ENCODE results near the gene MTO1. TPM values are rescaled to one million over a fixed set of nuclear protein-coding genes. Genes with fewer than 3 reads are reported as not detected.

MTO1 gene
- total RNA-seq, 1 experiment from 2014 or later, result 32.4 TPM

DNA sequence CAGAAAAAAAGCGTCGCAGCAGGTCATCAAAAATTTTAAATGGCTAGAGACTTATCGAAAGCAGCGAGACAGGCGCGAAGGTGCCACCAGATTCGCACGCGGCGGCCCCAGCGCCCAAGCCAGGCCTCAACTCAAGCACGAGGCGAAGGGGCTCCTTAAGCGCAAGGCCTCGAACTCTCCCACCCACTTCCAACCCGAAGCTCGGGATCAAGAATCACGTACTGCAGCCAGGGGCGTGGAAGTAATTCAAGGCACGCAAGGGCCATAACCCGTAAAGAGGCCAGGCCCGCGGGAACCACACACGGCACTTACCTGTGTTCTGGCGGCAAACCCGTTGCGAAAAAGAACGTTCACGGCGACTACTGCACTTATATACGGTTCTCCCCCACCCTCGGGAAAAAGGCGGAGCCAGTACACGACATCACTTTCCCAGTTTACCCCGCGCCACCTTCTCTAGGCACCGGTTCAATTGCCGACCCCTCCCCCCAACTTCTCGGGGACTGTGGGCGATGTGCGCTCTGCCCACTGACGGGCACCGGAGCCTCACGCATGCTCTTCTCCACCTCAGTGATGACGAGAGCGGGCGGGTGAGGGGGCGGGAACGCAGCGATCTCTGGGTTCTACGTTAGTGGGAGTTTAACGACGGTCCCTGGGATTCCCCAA is 59.3 kb downstream of the MTO1 start, which contains the start of gene EEF1A1 (continued):
- peak; percentile 95; the same call in 1 of the 2 replicates for TF ChIP-seq AFF4 (CRISPR knock-in tag; IDR thresholded peaks at IDR 0.05; ENCODE audit: borderline replicate concordance)
- peak; percentile 84 for TF ChIP-seq CREM (CRISPR knock-in tag; IDR thresholded peaks at IDR 0.05)
- 0 out of 2 replicates have a peak, but pooled peaks have one; percentile 11 for TF ChIP-seq NR2C2 (CRISPR knock-in tag; IDR thresholded peaks at IDR 0.05)
- no peak for TF ChIP-seq ATF2 (CRISPR knock-in tag; IDR thresholded peaks at IDR 0.05; ENCODE audit: borderline replicate concordance, low read depth)
- TF ChIP-seq GRHL2 (CRISPR knock-in tag; IDR thresholded peaks at IDR 0.05; ENCODE audit: insufficient replicate concordance, severe bottlenecking), result no peak
- TF ChIP-seq MXD4 (CRISPR knock-in tag; IDR thresholded peaks at IDR 0.05; ENCODE audit: borderline replicate concordance), result no peak
- TF ChIP-seq, protein P1, sequence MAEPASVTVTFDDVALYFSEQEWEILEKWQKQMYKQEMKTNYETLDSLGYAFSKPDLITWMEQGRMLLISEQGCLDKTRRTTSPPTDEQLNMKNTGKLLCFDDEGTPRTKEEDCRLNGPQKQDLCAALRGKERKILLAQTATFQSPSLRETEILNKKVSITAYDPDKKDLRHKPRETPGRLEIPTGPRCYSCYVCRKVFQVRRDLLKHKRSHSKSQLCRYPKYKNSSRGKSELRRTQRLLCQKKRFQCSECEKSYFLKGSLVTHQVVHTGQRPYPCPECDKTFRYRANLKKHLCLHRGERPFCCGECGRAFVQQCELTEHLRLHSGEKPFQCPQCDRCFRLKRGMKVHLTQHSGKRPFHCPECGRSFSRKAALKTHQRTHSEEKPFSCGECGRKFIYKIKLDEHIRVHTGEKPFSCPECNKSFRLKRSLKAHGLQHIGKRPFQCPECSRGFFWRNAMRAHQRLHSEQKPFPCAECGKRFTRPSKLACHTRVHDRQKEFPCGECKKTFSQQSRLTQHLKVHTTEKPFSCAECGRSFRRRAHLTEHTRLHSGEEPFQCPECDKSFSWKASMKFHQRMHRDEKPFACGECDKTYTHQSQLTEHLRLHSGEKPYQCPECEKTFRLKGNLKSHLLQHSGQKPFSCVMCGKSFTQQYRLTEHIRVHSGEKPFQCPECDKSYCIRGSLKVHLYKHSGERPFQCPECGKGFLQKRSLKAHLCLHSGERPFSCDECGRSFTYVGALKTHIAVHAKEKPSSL (CRISPR knock-in tag; conservative IDR thresholded peaks at IDR 0.05), result peak; percentile 55; the same call in 1 of the 2 replicates
- peak; percentile 87 for TF ChIP-seq TEAD4 (CRISPR knock-in tag; IDR thresholded peaks at IDR 0.05)
- peak; percentile 38; the same call in 1 of the 2 replicates for TF ChIP-seq ZNF263 (CRISPR knock-in tag; IDR thresholded peaks at IDR 0.05; ENCODE audit: low read depth)
- TF ChIP-seq NFYB (CRISPR knock-in tag; conservative IDR thresholded peaks at IDR 0.05; ENCODE audit: low read depth), result no peak
- TF ChIP-seq ELF4 (CRISPR knock-in tag; IDR thresholded peaks at IDR 0.05; ENCODE audit: low read depth), result no peak
- TF ChIP-seq, protein P2, sequence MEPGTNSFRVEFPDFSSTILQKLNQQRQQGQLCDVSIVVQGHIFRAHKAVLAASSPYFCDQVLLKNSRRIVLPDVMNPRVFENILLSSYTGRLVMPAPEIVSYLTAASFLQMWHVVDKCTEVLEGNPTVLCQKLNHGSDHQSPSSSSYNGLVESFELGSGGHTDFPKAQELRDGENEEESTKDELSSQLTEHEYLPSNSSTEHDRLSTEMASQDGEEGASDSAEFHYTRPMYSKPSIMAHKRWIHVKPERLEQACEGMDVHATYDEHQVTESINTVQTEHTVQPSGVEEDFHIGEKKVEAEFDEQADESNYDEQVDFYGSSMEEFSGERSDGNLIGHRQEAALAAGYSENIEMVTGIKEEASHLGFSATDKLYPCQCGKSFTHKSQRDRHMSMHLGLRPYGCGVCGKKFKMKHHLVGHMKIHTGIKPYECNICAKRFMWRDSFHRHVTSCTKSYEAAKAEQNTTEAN (CRISPR knock-in tag; IDR thresholded peaks at IDR 0.05), result no peak; the same call in 1 of the 2 replicates
- no peak for TF ChIP-seq ZNF232 (CRISPR knock-in tag; IDR thresholded peaks at IDR 0.05)
- TF ChIP-seq KAT7 (CRISPR knock-in tag; IDR thresholded peaks at IDR 0.05; ENCODE audit: borderline replicate concordance), result no peak; the same call in 1 of the 2 replicates
- TF ChIP-seq FOXJ3 (CRISPR knock-in tag; IDR thresholded peaks at IDR 0.05; ENCODE audit: borderline replicate concordance), result 0 out of 2 replicates have a peak, but pooled peaks have one; percentile 64
- TF ChIP-seq CDX4 (CRISPR knock-in tag; IDR thresholded peaks at IDR 0.05; ENCODE audit: borderline replicate concordance), result no peak
- TF ChIP-seq ZNF121 (CRISPR knock-in tag; IDR thresholded peaks at IDR 0.05), result no peak
- peak; percentile 64; the same call in 1 of the 2 replicates for TF ChIP-seq PREB (CRISPR knock-in tag; IDR thresholded peaks at IDR 0.05; ENCODE audit: borderline replicate concordance)
- TF ChIP-seq ATF6 (CRISPR knock-in tag; IDR thresholded peaks at IDR 0.05), result no peak
- TF ChIP-seq GABPB1 (CRISPR knock-in tag; IDR thresholded peaks at IDR 0.05), result peak; percentile 47
- peak; percentile 57; the same call in 1 of the 2 replicates for TF ChIP-seq HMGXB4 (CRISPR knock-in tag; IDR thresholded peaks at IDR 0.05)
- no peak for TF ChIP-seq GTF2I (CRISPR knock-in tag; conservative IDR thresholded peaks at IDR 0.05)
- TF ChIP-seq FOXK1 (CRISPR knock-in tag; IDR thresholded peaks at IDR 0.05), result no peak; the same call in 1 of the 2 replicates
- peak; percentile 94 for TF ChIP-seq TEAD1 (CRISPR knock-in tag; IDR thresholded peaks at IDR 0.05)

All from WTC11 (cell line).